OCI-LY1 (cell line): ENCODE data around the gene SELENOI.

Source experiments
- H2AFZ ChIP-seq: fragments of 200-600 bp; sonication (generic), shearing (Covaris generic); 2 replicates; pipeline ENCODE4 v1.6.0; 2014; ENCODE audit warnings: antibody characterized with exemption, mild to moderate bottlenecking, low read length
- H3F3A ChIP-seq: fragments of 200-600 bp; sonication (generic), shearing (Covaris generic); 2 replicates; pipeline ENCODE4 v1.6.0; 2014; ENCODE audit warnings: mild to moderate bottlenecking, antibody characterized with exemption, low read length, moderate library complexity; ENCODE audit not compliant: insufficient read depth
- H3K27ac ChIP-seq: fragments of 200-600 bp; sonication (generic); 2 replicates; pipeline ENCODE4 v1.5.1; 2014; ENCODE audit warnings: low read length, mixed run types, mild to moderate bottlenecking, low read depth; ENCODE audit not compliant: poor library complexity, severe bottlenecking
- H3K27me3 ChIP-seq: fragments of 200-600 bp; sonication (generic); 2 replicates; pipeline ENCODE4 v1.6.0; 2014; ENCODE audit warnings: antibody characterized with exemption, mild to moderate bottlenecking, low read length, moderate library complexity; ENCODE audit not compliant: insufficient read depth
- H3K36me3 ChIP-seq: fragments of 200-600 bp; sonication (generic); 2 replicates; pipeline ENCODE4 v1.6.1; 2014; ENCODE audit warnings: mild to moderate bottlenecking, antibody characterized with exemption, low read length, moderate library complexity, mixed read lengths; ENCODE audit not compliant: insufficient read depth
- H3K4me1 ChIP-seq: fragments of 200-600 bp; sonication (generic); 2 replicates; pipeline ENCODE4 v1.5.1; 2014; ENCODE audit warnings: mild to moderate bottlenecking, low read length, moderate library complexity; ENCODE audit not compliant: insufficient read depth, severe bottlenecking
- H3K4me2 ChIP-seq: fragments of 200-600 bp; sonication (generic), shearing (Covaris generic); 2 replicates; pipeline ENCODE4 v1.6.1; 2014; ENCODE audit warnings: low read length
- H3K4me3 ChIP-seq: fragments of 200-600 bp; sonication (generic); 2 replicates; pipeline ENCODE4 v1.5.1; 2014; ENCODE audit warnings: low read length, low read depth, mild to moderate bottlenecking, mixed read lengths; ENCODE audit not compliant: poor library complexity, severe bottlenecking
- H3K79me2 ChIP-seq: fragments of 200-600 bp; shearing (Covaris generic); 2 replicates; pipeline ENCODE4 v1.6.1; 2016; ENCODE audit warnings: mixed run types, low read length, mixed read lengths; ENCODE audit not compliant: insufficient read depth
- H3K9ac ChIP-seq: fragments of 200-600 bp; sonication (generic), shearing (Covaris generic); 2 replicates; pipeline ENCODE4 v1.6.1; 2014; ENCODE audit warnings: mild to moderate bottlenecking, low read length, mixed read lengths
- H3K9me2 ChIP-seq: fragments of 200-600 bp; sonication (generic), shearing (Covaris generic); 2 replicates; pipeline ENCODE4 v1.6.1; 2014; ENCODE audit warnings: low read depth, mild to moderate bottlenecking, low read length, mixed read lengths
- H3K9me3 ChIP-seq: fragments of 200-600 bp; shearing (Covaris generic); 2 replicates; pipeline ENCODE4 v1.6.1; 2014; ENCODE audit warnings: low read length, mixed read lengths
- H4K20me1 ChIP-seq: fragments of 200-600 bp; sonication (generic), shearing (Covaris generic); 2 replicates; pipeline ENCODE4 v1.6.0; 2016; ENCODE audit warnings: mild to moderate bottlenecking, low read length; ENCODE audit not compliant: insufficient read depth
- EZH2 ChIP-seq: fragments of 200-600 bp; sonication (generic), shearing (Covaris generic); IDR thresholded peaks from 2 replicates; pipeline ENCODE4 v1.8.0; 2017; ENCODE audit warnings: borderline replicate concordance, mixed run types, mild to moderate bottlenecking, antibody characterized with exemption, low read length, moderate library complexity, mixed read lengths
- TF ChIP-seq, protein P1 (sequence below): fragments of 200-600 bp; sonication (generic), shearing (Covaris generic); IDR thresholded peaks from 2 replicates; pipeline ENCODE4 v1.5.1; 2017; ENCODE audit warnings: mild to moderate bottlenecking, antibody characterized with exemption, low read length, moderate library complexity, mixed read lengths

The SELENOI gene

DNA sequence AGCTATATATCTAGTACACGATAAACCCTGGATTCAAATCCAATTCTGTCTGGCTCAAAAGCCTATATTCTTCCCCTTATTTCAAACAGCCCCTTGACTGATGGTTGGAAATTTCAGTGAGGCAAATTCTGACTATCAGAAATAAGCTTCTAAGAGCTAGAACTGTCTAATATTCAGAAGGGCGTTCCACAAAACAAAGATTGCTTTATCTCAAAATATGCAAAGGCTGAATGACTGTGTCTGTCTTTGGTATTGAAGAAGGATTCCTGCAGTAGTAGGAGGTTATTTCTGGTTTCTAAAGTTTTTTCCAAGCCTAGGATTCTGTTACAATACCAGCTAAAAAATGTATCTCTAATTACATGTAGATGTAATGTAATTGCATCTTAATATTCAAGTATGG is 86.9 kb downstream of the SELENOI start:
- no peak overlapping the region for H3K4me2 ChIP-seq
- H2AFZ ChIP-seq: no peak overlapping the region
- no peaks in the 10 kb centered on the region for H3K4me1 ChIP-seq

DNA sequence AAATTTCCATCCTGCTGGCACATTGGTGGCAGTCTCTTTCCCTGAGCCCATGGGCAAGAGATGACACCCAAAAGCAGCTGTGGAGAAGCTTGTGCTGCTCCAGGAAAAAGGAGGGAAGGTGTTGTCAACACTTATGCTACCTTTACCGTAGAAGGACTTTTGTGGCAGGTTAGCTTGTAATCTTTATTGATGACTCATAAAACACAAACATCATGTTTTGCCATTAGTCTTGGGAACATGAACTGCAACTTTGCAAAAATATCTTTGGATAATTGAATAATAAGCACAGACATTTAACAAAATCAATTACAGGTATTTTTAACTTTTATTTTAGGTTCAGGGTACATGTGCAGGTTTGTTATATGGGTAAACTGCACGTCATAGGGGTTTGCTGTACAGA is 89.2 kb downstream of the SELENOI start:
- Histone ChIP-seq H3K4me2 (no peak overlapping the region), H3K27ac (no peak overlapping the region), H2AFZ (no peak overlapping the region), H3K27me3 (peaks cover 4% of the 10 kb centered on the region; the same call in 1 of the 2 replicates), H4K20me1 (no peaks in the 10 kb centered on the region), H3K9me3 (no peaks in the 10 kb centered on the region), H3K36me3 (no peaks in the 10 kb centered on the region), H3K4me3 (no peak overlapping the region), H3K79me2 (no peaks in the 10 kb centered on the region), H3K9ac (no peak overlapping the region), H3F3A (no peaks in the 10 kb centered on the region), H3K9me2 (no peaks in the 10 kb centered on the region), H3K4me1 (no peaks in the 10 kb centered on the region)
- no peak for TF ChIP-seq EZH2
- TF ChIP-seq, protein P1, sequence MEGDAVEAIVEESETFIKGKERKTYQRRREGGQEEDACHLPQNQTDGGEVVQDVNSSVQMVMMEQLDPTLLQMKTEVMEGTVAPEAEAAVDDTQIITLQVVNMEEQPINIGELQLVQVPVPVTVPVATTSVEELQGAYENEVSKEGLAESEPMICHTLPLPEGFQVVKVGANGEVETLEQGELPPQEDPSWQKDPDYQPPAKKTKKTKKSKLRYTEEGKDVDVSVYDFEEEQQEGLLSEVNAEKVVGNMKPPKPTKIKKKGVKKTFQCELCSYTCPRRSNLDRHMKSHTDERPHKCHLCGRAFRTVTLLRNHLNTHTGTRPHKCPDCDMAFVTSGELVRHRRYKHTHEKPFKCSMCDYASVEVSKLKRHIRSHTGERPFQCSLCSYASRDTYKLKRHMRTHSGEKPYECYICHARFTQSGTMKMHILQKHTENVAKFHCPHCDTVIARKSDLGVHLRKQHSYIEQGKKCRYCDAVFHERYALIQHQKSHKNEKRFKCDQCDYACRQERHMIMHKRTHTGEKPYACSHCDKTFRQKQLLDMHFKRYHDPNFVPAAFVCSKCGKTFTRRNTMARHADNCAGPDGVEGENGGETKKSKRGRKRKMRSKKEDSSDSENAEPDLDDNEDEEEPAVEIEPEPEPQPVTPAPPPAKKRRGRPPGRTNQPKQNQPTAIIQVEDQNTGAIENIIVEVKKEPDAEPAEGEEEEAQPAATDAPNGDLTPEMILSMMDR: no peak

More for the DNA sequence above, 86.9 kb downstream of the SELENOI start:
- Histone ChIP-seq H3K27ac (no peak overlapping the region), H3K9me3 (no peaks in the 10 kb centered on the region), H3K36me3 (no peaks in the 10 kb centered on the region), H3K79me2 (no peaks in the 10 kb centered on the region), H3K9ac (no peak overlapping the region), H3F3A (no peaks in the 10 kb centered on the region), H3K4me3 (no peak overlapping the region), H4K20me1 (no peaks in the 10 kb centered on the region), H3K27me3 (no peaks in the 10 kb centered on the region; the same call in 1 of the 2 replicates), H3K9me2 (no peaks in the 10 kb centered on the region)
- no peak for TF ChIP-seq EZH2
- TF ChIP-seq, protein P1: no peak

DNA sequence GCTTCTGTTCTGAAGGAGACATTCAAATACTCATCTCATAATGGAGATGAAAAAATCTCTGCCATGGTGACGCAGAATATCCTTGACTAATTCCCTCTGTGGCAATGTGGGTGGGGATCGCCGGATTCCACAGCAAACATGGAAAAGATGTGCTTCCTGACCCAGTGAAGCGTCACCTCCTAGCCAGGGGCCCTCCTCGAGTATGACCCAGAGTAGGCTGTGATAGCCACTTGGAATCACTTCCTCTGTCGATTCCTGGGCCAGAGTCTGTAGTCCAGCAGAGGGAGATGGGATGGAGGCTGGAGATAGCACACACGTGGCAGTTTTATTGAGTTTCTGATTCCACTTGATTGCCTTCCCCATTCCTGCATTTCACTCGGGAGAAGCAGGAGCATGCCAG is 92.6 kb downstream of the SELENOI start:
- Histone ChIP-seq H3K4me2 (no peak overlapping the region), H2AFZ (no peak overlapping the region)
- TF ChIP-seq EZH2: no peak

DNA sequence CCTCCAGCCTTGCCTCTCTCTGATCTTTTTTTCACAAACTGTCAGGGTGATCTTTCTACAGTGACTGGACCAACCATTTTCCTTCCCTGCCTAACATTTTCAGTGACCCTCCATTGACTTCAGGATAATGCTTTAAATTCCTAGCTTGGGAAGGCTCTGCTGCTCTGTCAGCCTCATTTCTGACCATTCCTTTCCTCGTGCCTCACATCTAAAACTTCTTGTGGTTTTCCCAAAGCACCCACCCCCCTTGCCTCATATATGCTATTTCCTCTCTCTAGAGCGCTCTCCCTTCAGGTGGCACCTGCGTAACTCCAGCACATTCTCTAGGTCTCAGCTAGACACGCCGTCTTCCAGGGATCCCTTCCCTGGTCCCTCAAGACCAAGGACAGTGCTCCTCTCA is 93.0 kb downstream of the SELENOI start:
- Histone ChIP-seq H3K4me3 (no peak overlapping the region), H3K36me3 (no peaks in the 10 kb centered on the region), H3K9ac (no peak overlapping the region), H3K27me3 (peaks cover 8% of the 10 kb centered on the region; the same call in 1 of the 2 replicates), H3K4me2 (no peak overlapping the region), H4K20me1 (no peaks in the 10 kb centered on the region), H3F3A (no peaks in the 10 kb centered on the region), H3K9me2 (no peaks in the 10 kb centered on the region), H3K27ac (no peak overlapping the region), H3K4me1 (no peaks in the 10 kb centered on the region), H3K79me2 (no peaks in the 10 kb centered on the region), H3K9me3 (no peaks in the 10 kb centered on the region), H2AFZ (no peak overlapping the region)
- TF ChIP-seq EZH2: no peak
- TF ChIP-seq, protein P1: no peak

More for the DNA sequence above, 92.6 kb downstream of the SELENOI start:
- Histone ChIP-seq H3K36me3 (no peaks in the 10 kb centered on the region), H3K27ac (no peak overlapping the region), H3F3A (no peaks in the 10 kb centered on the region), H3K27me3 (peaks cover 8% of the 10 kb centered on the region; the same call in 1 of the 2 replicates), H3K9ac (no peak overlapping the region), H3K4me3 (no peak overlapping the region), H3K9me3 (no peaks in the 10 kb centered on the region), H3K4me1 (no peaks in the 10 kb centered on the region), H4K20me1 (no peaks in the 10 kb centered on the region), H3K79me2 (no peaks in the 10 kb centered on the region), H3K9me2 (no peaks in the 10 kb centered on the region)
